Measurements from ENCODE around the gene ZNF536. TPM values are rescaled to one million over a fixed set of nuclear protein-coding genes. Genes with fewer than 3 reads are reported as not detected.
"Not testable (repeated sequence)": the region's sequence is repeated elsewhere in the genome, so short reads cannot be mapped to it uniquely, and the experiment has no call there.

The ZNF536 gene
- polyA plus RNA-seq, 1 donor (not counting 4 experiments of a cell fraction or from before 2014, with no cell fraction given), result not detected

GRCh38 chr19:30445385-30445784 is 73.2 kb downstream of the ZNF536 start:
- FAIRE-seq, result no peak
- Histone ChIP-seq H3K9ac (ENCODE audit: control insufficient read depth, extremely low read depth, insufficient read depth, low read length) (no peak overlapping the region), H3K4me1 (ENCODE audit: control insufficient read depth, extremely low read depth, insufficient read depth, low read length) (no peaks in the 10 kb centered on the region)

GRCh38 chr19:30446120-30446519 is 73.9 kb downstream of the ZNF536 start:
- H3K9me1 ChIP-seq (ENCODE audit: control insufficient read depth, extremely low read depth, insufficient read depth, low read length); H3K79me2 ChIP-seq (ENCODE audit: control insufficient read depth, insufficient read depth, low read length); H3K9me3 ChIP-seq (ENCODE audit: control insufficient read depth, low read depth, low read length); H3K27ac ChIP-seq (ENCODE audit: control insufficient read depth, insufficient read depth, low read length); H3K36me3 ChIP-seq (ENCODE audit: control insufficient read depth in 2 of 2, extremely low read depth in 1 of 2, insufficient read depth in 2 of 2, low read length in 2 of 2); dilution Hi-C loops (cut with MboI; ENCODE audit: extremely low pct_ligation_motif_present, low sequenced_read_pairs); FAIRE-seq; H2AFZ ChIP-seq (ENCODE audit: control insufficient read depth, low read length); DNase-seq (ENCODE audit: low read depth, low spot score); H3K4me3 ChIP-seq (ENCODE audit: control insufficient read depth in 2 of 3, extremely low read depth in 1 of 3, insufficient read depth in 2 of 3, low read depth in 1 of 3, low read length in 3 of 3); H4K20me1 ChIP-seq (ENCODE audit: control insufficient read depth, extremely low read depth, insufficient read depth, low read length); H3K4me1 ChIP-seq (ENCODE audit: control insufficient read depth, extremely low read depth, insufficient read depth, low read length); H3K9ac ChIP-seq (ENCODE audit: control insufficient read depth, extremely low read depth, insufficient read depth, low read length); H3K4me2 ChIP-seq (ENCODE audit: control insufficient read depth, extremely low read depth, insufficient read depth, low read depth, low read length); H3K27me3 ChIP-seq (ENCODE audit: control insufficient read depth, extremely low read depth, insufficient read depth, low read length): not testable (repeated sequence)

More at GRCh38 chr19:30445385-30445784, 73.2 kb downstream of the ZNF536 start:
- no peaks in the 10 kb centered on the region for H3K27me3 ChIP-seq (ENCODE audit: control insufficient read depth, extremely low read depth, insufficient read depth, low read length)
- no peak overlapping the region for H3K4me3 ChIP-seq (ENCODE audit: control insufficient read depth in 2 of 3, extremely low read depth in 1 of 3, insufficient read depth in 2 of 3, low read depth in 1 of 3, low read length in 3 of 3)
- H3K79me2 ChIP-seq (ENCODE audit: control insufficient read depth, insufficient read depth, low read length), result no peaks in the 10 kb centered on the region
- dilution Hi-C loops (cut with MboI; ENCODE audit: extremely low pct_ligation_motif_present, low sequenced_read_pairs), result no loop called here
- DNase-seq (ENCODE audit: low read depth, low spot score), result no peak
- no peak for TF ChIP-seq EZH2 (IDR thresholded peaks at IDR 0.05; ENCODE audit: low read length)
- TF ChIP-seq, protein P1, sequence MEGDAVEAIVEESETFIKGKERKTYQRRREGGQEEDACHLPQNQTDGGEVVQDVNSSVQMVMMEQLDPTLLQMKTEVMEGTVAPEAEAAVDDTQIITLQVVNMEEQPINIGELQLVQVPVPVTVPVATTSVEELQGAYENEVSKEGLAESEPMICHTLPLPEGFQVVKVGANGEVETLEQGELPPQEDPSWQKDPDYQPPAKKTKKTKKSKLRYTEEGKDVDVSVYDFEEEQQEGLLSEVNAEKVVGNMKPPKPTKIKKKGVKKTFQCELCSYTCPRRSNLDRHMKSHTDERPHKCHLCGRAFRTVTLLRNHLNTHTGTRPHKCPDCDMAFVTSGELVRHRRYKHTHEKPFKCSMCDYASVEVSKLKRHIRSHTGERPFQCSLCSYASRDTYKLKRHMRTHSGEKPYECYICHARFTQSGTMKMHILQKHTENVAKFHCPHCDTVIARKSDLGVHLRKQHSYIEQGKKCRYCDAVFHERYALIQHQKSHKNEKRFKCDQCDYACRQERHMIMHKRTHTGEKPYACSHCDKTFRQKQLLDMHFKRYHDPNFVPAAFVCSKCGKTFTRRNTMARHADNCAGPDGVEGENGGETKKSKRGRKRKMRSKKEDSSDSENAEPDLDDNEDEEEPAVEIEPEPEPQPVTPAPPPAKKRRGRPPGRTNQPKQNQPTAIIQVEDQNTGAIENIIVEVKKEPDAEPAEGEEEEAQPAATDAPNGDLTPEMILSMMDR (optimal IDR thresholded peaks at IDR 0.05 in 1 of 3, IDR thresholded peaks at IDR 0.05 in 1 of 3, conservative IDR thresholded peaks at IDR 0.05 in 1 of 3; ENCODE audit: extremely low read depth in 1 of 3, insufficient read depth in 2 of 3, low read length in 3 of 3), result no peak
- H4K20me1 ChIP-seq (ENCODE audit: control insufficient read depth, extremely low read depth, insufficient read depth, low read length), result no peaks in the 10 kb centered on the region
- H3K36me3 ChIP-seq (ENCODE audit: control insufficient read depth in 2 of 2, extremely low read depth in 1 of 2, insufficient read depth in 2 of 2, low read length in 2 of 2), result no peaks in the 10 kb centered on the region
- no peaks in the 10 kb centered on the region for H3K9me1 ChIP-seq (ENCODE audit: control insufficient read depth, extremely low read depth, insufficient read depth, low read length)
- H3K27ac ChIP-seq (ENCODE audit: control insufficient read depth, insufficient read depth, low read length), result no peak overlapping the region
- no peak overlapping the region for H3K4me2 ChIP-seq (ENCODE audit: control insufficient read depth, extremely low read depth, insufficient read depth, low read depth, low read length)
- H3K9me3 ChIP-seq (ENCODE audit: control insufficient read depth, low read depth, low read length), result peaks cover 11% of the 10 kb centered on the region
- no peak overlapping the region for H2AFZ ChIP-seq (ENCODE audit: control insufficient read depth, low read length)

DNA sequence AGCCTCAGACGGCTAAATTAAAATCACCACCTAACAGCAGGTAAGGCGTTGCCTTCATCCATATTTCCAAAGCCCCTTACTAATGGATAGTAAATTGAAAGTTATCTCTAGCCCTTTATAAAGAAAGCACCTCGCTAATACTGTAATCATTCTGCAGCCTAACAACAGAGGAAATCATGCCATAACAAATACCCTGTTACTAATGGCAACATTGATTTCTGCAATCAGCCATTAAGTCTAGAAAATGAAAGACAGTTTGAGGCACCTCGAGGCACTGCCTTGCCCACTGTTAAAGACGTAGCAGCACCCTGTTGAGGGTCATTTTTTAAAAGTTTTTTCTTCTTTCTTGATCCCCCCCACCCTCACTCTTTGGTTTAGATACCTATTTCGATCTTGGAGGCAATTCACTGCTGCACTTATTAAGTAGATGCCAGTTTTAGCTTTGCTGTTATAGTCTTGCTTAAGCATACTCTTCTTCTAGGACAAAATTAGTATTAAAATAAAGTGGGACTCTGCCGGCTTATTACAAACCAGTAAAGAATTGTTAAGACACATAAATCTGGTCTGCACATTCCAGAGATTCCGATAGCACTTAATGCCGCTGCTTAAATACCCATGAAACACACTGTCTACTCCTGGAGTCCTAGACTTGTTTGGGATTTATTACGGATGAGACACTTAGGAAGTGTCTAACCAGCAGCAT is 74.8 kb downstream of the ZNF536 start:
- peaks cover 9% of the 10 kb centered on the region for H3K9me3 ChIP-seq (ENCODE audit: control insufficient read depth, low read depth, low read length)
- no peaks in the 10 kb centered on the region for H3K79me2 ChIP-seq (ENCODE audit: control insufficient read depth, insufficient read depth, low read length)
- TF ChIP-seq EZH2 (IDR thresholded peaks at IDR 0.05; ENCODE audit: low read length), result no peak
- TF ChIP-seq, protein P1 (optimal IDR thresholded peaks at IDR 0.05 in 1 of 3, IDR thresholded peaks at IDR 0.05 in 1 of 3, conservative IDR thresholded peaks at IDR 0.05 in 1 of 3; ENCODE audit: extremely low read depth in 1 of 3, insufficient read depth in 2 of 3, low read length in 3 of 3), result no peak
- H3K4me3 ChIP-seq (ENCODE audit: control insufficient read depth in 2 of 3, extremely low read depth in 1 of 3, insufficient read depth in 2 of 3, low read depth in 1 of 3, low read length in 3 of 3), result no peak overlapping the region
- H3K36me3 ChIP-seq (ENCODE audit: control insufficient read depth in 2 of 2, extremely low read depth in 1 of 2, insufficient read depth in 2 of 2, low read length in 2 of 2), result no peaks in the 10 kb centered on the region
- dilution Hi-C loops (cut with MboI; ENCODE audit: extremely low pct_ligation_motif_present, low sequenced_read_pairs), result no loop called here
- no peak overlapping the region for H2AFZ ChIP-seq (ENCODE audit: control insufficient read depth, low read length)
- no peaks in the 10 kb centered on the region for H3K9me1 ChIP-seq (ENCODE audit: control insufficient read depth, extremely low read depth, insufficient read depth, low read length)
- no peaks in the 10 kb centered on the region for H3K27me3 ChIP-seq (ENCODE audit: control insufficient read depth, extremely low read depth, insufficient read depth, low read length)
- no peak overlapping the region for H3K4me2 ChIP-seq (ENCODE audit: control insufficient read depth, extremely low read depth, insufficient read depth, low read depth, low read length)
- H3K9ac ChIP-seq (ENCODE audit: control insufficient read depth, extremely low read depth, insufficient read depth, low read length), result no peak overlapping the region
- no peak overlapping the region for H3K27ac ChIP-seq (ENCODE audit: control insufficient read depth, insufficient read depth, low read length)
- FAIRE-seq (no peak), DNase-seq (ENCODE audit: low read depth, low spot score) (no peak)
- H4K20me1 ChIP-seq (ENCODE audit: control insufficient read depth, extremely low read depth, insufficient read depth, low read length), result no peaks in the 10 kb centered on the region
- H3K4me1 ChIP-seq (ENCODE audit: control insufficient read depth, extremely low read depth, insufficient read depth, low read length), result no peaks in the 10 kb centered on the region

Measured in keratinocyte (primary cell).